NK-92 treated with Interleukin-12 subunit alpha and Interleukin-12 subunit beta, amount 100 ng/mL, for 24 hours (cell line): ENCODE results near the gene CCDC18.
"Not testable (repeated sequence)": the region's sequence is repeated elsewhere in the genome, so short reads cannot be mapped to it uniquely, and the experiment has no call there.

Experiments used
- DNase-seq: peaks from one replicate; lab custom pipeline; 2025; lab: John Stamatoyannopoulos, UW

CCDC18 gene

DNA sequence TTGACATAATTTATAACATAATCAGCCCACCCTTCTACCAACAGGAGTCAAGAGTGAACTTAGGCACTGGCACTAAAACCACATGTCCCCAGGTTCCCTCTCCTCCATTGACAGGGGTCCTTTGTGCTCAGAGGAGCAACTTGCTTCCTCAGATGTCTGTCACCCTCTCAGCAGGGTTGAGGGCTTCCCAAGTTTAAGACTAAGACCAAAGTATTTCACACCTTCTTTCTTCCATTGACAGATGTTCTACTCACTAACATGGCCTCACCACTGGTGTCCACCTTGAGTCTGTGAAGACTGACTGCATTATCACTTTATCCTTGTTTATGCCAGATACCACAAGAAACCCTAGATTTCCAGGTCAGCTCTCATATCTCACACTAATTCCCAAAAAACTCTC, 56.5 kb downstream of the CCDC18 start:
- no peak for DNase-seq

DNA sequence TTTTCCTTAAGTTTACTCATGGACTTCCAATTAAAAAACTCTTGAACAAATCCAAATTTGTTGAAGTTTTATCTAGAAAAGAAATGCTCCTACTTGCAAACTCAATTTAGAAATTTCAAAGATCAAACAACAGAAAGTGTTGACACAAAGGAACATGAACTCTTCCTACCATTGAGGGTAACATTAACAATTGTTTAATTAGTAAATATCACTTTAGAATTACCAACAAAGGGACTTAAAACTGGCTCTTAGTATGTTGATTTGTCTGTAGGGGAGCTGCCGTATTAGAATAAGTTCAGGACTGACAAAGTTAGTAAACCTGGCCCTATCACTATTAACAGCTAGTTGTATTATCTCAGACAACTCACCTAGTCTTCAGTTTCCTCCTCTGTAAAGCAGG, 57.9 kb downstream of the CCDC18 start:
- DNase-seq, result no peak

DNA sequence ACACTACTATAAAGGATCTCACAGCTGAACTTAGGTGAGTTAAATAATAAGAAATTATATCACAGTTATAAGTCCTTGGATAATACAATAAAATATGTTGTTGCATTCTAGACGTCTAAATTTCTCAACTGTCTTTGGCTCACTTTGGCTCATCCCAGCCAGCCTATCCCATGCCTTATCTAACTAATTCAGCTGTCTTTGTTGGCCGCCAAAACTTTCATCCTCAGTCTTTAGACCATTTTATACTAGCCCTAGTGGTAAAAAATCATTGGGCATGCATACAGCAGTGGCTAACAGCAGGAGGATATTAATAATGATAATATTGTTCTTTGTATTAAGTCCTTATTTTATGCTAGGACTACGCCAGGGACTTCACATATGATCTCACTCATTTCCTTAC, 59.3 kb downstream of the CCDC18 start:
- DNase-seq, result no peak

DNA sequence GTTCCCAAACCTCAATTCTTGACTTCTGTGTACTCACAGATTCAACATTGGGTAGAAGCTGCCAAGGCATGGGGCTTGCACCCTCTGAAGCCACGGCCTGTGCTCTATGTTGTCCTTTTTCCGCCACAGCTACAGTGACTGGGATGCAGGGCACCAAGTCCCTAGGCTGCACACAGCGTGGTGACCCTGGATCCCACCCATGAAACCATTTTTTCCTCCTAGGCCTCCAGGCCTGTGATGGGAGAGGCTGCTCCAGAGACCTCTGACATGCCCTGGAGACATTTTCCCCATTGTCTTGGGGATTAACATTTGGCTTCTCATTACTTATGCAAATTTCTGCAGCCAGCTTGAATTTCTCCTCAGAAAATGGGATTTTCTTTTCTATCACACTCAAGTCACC, 62.7 kb downstream of the CCDC18 start:
- DNase-seq, result not testable (repeated sequence)

DNA sequence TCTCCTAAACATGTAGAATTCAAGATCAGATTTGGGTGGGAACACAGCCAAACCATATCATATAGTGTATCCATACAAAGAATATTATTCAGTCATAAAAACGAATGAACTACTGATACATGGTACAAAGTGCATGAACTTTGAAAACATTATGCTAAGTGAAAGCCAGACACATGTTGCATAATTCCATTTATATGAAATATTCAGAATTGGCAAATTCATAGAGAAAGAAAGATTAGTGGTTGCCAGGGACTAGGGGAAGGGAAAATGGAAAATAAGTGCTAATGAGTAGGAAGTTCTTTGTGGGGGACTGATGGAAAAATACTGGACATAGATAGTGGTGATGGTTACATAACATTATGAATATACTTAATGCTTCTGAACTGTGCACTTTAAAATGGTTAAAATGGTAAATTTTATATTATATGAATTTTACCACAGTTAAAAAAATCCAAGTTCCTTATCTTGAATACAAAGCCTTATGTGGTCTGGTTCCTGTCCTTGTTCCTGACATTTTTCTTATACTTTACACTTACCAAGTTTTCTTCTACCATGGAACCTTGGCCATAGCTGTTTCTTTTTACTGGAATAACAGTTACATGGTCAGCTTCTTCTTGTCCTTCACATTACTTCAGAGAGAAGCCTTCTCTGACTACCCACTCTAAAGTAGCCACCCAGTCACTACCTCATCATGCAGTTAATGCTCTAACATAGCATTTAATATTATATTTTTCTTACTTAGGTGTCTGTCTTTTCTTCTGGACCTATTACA, 64.0 kb downstream of the CCDC18 start:
- DNase-seq, result no peak

DNA sequence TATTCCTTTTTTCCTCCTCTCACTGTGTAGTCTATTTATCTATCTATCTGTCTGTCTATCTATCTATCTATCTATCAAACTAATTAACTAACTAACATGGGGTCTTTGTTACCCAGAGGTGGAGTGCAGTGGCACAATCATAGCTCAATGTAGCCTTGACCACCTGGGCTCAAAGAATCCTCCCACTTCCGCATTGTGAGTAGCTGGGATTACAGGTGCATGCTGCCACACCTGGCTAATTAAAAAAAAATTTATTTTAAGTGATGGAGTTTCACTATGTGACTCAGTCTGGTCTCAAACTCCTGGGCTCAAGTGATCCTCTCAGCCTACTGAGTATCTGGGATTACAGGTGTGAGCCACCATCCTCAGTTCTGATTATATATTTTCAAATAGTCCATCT, 71.4 kb downstream of the CCDC18 start:
- no peak for DNase-seq

DNA sequence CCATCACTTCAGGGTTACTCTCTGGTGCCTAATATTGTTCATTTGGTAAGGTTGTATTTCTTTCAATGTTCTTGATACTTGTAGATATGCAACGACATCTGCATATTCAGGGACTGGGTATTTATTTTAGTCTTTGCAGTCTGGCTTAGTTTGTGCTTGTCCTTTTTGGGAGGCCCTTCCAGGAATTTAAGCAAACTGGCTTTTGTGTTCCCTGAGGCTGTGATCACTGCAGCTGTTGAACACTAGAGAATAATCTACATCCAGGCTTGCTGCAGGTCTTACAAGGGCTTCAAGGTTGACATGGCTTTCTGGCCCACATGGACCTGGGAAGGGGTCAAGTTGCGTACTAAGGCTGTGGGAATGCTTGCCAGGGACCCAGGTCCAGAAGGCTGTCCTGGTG, 72.1 kb downstream of the CCDC18 start:
- DNase-seq, result no peak

DNA sequence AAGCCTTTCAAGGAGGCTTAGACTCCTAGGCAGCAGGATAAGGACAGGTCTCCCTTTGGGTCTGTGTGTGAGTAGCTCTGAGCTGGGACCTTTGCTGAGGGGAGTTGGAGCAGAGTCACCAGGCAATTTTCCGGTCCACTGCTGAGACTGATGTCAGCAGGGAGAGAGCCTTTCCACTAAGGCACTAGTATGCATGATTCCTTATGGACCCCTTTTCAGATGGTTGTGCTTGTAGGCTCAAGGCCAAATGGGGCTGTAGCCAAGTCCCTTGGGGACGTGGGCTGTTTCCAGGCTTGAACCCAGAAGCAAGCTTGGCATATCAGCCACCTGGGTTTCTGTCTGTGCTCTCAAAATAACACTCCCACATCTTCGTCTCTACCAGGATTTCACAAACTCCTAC, 73.0 kb downstream of the CCDC18 start:
- no peak for DNase-seq

DNA sequence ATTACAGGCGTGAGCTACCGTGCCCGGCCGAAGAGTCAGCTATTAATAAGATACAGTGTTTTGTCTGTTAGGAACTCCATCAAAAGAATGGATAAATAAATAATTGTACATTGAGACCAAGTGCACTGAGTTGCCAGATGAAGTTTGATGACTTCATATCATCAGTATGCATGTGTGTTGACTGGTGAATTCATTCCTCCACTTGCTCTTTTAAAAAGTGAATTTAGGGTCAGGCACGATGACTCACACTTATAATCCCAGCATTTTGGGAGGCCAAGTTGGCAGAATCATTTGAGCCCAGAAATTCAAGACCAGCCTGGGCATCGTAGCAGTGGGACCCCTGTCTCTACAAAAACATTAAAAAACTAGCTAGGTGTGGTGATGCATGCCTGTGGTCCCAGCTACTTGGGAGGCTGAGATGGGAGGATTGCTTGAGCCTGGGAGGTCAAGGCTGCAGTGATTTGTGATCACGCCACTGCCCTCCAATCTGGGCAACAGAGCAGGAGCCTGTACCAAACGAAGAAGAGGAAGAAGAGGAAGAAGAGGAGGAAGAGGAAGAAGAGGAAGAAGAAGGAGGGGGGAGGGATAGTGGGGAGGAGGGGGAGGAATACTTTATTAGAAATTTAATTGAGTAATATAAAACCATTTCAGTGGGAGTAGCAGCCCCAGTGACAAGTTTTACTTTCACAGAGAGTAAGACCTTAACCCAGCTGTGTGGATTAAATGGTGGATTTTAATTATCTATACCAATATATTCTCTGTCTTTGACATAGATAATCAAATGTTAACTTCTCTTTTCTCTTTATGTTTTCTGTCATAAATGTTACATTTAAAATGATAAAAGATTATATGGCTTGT, 74.9 kb downstream of the CCDC18 start:
- no peak for DNase-seq

DNA sequence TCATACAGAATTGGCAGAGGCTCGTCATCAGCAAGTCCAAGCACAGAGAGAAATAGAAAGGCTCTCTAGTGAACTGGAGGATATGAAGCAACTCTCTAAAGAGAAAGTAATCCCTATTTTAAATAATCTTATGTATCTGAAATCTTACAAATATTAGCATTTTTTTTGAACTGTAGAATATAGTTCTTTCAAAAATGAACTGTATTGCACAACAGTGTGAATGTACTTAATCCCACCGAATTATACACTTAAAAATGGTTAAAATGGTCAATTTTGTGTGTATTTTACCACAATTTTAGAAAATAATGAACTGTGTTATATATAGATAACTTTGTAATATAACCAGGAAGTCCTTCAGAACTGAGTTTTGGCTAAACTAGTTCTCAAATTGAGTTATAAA, 75.9 kb downstream of the CCDC18 start:
- DNase-seq, result no peak

DNA sequence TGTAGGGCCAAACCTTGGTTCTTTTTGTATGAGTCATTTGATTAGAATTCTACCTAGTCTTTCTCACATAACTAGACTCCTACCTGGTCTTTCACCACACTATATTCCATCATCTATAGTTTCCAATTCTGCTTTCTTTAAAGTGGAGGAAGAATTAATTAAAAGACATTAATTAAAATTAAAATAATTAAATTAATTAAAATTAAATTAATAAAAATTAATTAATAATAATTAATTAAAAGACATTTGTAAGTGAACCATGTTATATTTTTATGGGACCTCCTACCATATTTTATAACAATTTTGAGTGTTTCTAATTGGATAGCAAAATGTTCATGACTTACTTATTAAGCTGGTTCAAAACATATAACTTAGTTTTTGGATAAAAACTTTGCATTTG, 77.4 kb downstream of the CCDC18 start:
- no peak for DNase-seq

DNA sequence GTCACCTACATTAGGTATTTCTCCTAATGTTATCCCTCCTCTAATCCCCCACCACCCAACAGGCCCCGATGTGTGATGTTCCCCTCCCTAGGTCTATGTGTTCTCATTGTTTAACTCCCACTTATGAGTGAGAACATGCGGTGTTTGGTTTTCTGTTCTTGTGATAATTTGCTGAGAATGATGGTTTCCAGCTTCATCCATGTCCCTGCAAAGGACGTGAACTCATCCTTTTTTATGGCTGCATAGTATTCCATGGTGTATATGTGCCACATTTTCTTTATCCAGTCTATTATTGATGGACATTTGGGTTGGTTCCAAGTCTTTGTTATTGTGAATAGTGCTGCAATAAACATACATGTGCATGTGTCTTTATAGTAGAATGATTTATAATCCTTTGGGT, 80.2 kb downstream of the CCDC18 start:
- not testable (repeated sequence) for DNase-seq

DNA sequence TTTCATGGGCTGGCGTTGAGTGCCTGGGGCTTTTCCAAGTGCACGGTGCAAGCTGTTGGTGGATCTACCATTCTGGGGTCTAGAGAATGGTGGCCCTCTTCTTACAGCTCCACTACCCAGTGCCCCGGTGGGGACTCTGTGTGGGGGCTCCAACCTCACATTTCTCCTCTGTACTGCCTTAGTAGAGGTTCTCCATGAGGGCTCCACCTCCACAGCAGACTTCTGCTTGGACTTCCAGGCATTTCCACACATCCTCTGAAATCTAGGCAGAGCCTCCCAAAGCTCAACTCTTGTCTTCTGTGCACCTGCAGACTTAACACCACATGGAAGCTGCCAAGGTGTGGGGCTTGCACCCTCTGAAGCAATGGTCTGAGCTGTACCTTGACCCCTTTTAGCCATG, 82.1 kb downstream of the CCDC18 start:
- DNase-seq, result no peak

DNA sequence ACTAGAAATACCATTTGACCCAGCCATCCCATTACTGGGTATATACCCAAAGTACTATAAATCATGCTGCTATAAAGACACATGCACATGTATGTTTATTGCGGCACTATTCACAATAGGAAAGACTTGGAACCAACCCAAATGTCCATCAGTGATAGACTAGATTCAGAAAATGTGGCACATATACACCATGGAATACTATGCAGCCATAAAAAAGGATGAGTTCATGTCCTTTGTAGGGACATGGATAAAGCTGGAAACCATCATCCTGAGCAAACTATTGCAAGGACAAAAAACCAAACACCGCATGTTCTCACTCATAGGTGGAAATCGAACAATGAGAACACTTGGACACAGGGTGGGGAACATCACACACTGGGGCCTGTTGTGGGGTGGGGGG, 88.4 kb downstream of the CCDC18 start:
- not testable (repeated sequence) for DNase-seq

DNA sequence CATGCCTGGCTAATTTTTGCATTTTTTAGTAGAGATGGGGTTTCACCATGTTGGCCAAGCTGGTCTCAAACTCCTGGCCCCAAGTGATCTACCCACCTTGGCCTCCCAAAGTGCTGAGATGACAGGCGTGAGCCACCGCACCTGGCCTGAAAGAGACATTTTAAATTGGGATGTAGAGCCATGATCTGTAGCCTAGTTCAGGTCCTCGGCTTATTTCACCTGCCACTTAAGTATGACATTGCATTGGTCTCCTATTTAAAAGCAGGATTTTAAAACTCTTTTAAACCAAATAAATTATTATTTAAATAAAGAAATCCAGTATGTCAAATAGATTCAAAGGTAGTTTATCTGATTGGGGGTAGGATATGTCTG, 94.7 kb downstream of the CCDC18 start:
- DNase-seq, result not testable (repeated sequence)

DNA sequence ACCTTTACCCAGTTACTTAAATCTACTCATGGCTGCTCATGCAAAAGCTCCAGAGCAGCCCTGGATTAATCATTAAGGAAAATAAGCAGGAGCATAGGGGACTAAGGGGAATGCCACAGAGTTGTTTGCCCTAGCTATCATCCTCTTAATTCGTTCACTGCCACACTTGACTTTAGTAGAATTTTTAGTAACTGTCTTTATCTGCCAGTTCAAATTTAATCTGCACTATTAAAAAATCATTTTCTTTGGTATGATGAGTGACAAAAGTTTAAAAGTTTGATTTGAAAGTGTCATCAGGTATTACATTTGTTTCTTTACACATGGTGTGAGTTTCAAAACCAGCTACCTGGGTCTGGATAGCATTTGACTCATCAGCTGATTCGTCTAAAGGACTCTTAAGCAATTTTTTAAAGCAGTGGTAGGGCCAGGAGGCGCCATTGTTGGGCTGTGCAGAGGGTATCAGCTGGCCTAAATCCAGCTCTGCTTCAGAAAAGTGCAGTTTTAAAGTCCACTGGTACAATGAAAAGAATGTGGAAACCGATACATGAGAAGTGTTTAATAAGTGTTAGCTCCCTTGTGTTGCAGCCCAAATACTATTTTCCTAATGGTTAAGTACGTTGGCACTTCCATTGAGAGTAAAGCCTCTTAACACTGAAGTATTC, 95.2 kb downstream of the CCDC18 start:
- no peak for DNase-seq

DNA sequence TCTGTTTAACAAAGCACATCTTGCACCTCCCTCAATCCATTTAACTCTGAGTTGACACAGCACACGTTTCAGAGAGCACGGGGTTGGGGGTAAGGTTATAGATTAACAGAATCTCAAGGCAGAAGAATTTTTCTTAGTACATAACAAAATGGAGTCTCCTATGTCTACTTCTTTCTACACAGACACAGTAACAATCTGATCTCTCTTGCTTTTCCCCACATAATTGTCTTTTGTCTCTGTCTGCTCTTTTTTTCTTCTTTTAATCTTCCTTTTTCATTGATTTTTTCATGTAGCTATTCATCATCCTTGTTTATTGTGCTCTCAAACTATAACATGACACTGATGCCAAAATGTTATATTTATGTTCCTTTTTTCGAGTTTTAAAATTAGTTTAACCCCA, 97.0 kb downstream of the CCDC18 start:
- DNase-seq, result not testable (repeated sequence)

DNA sequence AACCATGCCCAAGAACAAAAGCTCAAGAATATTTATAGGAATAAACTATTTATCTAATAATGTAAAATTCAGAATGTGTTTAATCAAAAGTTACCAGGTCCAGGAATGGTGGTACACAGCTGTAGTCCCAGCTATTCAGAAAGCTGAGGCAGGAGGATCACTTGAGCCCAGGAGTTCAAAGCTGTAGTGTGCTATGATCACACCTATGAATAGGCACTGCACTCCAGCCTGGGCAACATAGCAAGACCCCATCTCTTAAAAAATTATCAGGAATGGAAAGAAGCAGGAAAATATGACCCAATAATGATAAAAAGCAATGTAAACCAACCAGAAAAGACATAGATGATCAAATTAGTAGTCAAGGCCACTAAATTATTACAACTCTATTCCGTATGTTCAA, 103.0 kb downstream of the CCDC18 start:
- no peak for DNase-seq

DNA sequence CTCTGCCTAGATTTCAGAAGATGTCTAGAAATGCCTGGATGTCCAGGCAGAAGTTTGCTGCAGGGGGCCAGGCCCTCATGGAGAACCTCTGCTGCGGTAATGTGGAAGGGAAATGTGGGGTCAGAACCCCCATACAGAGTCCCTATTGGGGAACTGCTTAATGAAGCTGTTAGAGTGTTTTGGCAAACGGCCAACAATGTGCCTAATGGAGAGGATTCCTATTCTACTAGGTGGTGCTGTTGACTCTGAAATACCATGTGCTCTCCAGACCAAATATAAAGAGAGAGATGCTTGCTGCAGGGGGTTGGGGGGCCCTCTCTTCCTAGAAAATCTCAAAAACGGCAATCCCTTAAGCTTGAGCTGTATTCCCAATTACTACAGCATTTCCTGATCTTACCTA, 108.0 kb downstream of the CCDC18 start:
- no peak for DNase-seq

DNA sequence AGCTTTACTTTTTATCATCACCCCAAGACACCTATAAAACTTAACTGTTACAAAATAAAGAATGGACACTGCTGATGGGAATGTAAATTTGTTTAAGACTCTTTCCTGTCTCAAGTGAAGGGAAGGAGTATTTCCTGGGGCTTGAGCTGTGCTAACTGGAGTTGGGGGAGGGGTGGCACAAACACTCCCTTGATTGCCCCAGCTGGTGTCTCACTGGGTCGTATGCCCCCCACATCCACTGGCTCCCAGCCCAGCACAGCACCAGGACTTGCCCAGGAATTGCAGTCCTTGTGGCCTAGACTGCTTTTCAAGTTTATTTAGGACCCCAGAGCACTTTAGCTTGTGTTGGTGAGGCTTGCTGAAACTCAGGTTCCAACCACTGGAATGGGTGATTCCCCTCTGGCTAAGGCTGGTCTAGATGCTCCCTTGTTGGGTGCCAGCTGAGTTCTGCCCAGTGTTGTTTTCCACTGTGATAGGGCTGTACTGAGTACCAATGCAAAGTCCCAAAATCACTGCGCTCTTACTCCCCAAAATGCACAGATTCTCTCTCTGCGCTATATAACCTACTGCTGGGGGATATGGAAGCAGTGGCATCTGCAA, 116.1 kb downstream of the CCDC18 start:
- DNase-seq, result no peak

DNA sequence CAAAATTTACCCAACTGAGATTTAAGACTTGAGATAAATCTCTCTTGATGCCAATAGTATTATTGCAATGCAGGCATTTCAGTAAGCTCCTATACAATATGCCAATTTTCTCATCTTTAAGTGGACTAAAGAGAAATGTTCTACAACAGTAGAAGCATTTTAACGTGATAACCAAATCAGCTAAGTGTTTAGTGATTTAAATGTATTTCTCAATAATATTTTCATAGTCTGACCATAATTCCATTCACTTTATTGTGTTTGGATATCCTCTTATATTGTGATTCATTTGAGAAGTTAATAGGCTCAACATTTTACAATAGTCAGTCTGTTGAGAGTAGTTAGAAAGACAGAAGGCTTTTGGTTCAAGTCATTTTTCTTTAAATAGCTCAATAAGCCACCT, 120.6 kb downstream of the CCDC18 start:
- no peak for DNase-seq

DNA sequence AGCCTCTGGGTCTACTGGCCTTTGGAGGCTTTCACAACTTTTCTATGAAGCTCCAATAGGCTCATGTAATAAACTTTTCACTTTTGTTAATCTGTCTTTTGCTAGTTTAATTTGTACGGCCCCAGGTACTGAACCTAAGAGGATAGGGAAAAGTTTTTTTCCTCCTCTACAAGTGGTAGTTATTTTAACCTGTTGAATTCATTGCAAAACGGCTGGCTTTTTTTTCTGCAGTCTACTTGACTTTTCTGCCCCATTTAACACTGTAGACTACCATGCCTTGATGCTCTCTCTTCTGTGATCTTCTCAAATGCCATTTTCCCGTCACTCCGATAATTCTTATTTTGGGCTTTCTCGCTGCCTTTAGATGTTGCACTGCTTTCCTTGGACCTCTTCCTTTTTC, 121.6 kb downstream of the CCDC18 start:
- DNase-seq, result no peak

DNA sequence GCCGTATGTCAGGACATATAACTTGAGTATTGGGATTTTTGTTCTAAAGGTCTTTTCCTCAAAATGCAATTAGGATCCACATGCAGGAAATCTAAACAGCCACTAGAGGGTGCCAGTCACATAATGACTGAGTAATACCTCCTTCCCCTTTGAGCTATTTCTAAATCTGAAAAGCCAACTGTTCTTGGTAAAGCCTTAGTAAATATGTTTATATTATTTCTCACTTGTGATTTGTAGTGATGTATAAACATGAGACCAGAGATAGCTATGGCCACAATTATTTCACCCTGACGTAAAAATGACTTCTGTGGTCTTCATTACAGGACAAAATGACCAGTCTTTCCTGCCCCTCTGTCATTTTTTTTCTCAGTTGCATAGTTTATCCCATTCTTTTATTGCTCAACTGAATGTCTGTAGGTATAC, 124.2 kb downstream of the CCDC18 start:
- DNase-seq, result peak; percentile 3
